NCI-H1417 treated with DMSO at 0.1 percent for 48 hours (cell line): Measurements from ENCODE around the gene GYPA.
"Not testable (repeated sequence)": the region's sequence is repeated elsewhere in the genome, so short reads cannot be mapped to it uniquely, and the experiment has no call there.

ENCODE experiments used
- DNase-seq: peaks from one replicate; lab custom pipeline; 2025; lab: John Stamatoyannopoulos, UW

GYPA gene

DNA sequence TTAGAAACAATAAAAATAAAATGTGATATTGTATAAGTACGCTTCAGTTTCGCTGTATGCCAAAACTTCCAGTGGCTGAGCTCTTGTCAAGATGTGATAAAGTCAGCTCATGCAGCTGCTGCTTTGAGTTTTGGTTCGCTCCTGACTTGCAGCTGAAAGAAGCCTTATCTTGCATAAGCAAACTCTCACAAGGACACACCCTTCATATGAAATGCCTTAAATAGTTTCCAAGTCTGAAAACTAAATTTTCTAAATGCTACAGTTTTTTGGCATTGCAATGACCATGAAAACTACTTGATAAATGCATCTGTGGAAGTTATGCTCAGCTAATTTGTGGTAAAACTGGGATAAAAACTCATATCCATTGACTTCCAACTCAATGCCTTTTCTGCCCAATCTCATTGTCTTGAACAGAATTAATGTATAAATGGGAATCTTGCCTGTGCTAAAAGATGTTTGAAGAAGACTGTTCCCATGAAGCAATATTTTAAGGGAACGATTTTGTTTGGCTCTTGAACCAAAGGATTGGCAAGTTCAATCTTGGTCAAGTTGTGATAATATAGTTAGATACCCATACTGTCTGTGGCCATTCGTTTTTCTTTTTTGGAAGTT is 11.7 kb downstream of the GYPA start:
- DNase-seq, result not testable (repeated sequence)

DNA sequence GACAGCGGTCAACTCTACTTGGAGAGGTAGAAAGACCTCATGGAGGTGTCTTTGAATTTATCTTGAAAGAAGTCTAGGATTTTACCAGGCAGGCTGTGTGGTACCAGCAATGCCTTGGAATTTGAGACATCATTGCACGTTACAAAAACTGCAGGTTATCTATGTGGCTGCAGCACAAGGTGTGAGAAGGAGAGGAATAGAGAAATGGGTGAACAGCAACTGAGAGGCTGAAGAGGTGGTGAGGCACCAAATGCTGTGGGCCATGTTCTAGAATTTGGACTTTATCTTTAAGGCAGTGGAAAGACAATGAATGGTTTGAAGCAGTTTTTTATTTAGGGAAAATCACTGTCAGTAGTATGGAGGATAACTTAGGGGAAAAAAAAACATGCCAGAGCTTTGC is 15.4 kb downstream of the GYPA start:
- not testable (repeated sequence) for DNase-seq

GRCh38 chr4:144123982-144124635 is 16.4 kb downstream of the GYPA start:
- not testable (repeated sequence) for DNase-seq

GRCh38 chr4:144123269-144123668 is 17.2 kb downstream of the GYPA start:
- DNase-seq, result not testable (repeated sequence)

DNA sequence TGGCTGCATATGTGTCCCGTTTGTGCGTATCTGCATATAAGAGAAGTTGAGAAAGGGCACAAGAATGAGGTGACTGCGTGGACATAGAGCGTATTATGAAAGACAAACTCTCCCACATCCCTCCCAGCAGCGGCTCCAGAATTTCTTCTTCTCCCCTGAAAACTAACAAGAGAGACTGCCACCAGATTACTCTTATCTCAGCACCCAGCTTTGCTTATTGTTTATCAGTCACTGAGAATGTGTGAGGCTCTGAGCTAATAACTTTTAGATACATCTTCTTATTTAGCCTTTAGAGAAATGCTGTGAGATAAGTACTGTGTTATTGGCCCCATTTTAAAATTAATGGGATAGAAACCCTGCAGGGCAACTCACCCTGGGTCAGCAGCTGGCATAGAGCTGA is 20.8 kb downstream of the GYPA start:
- not testable (repeated sequence) for DNase-seq

GRCh38 chr4:144115519-144115918 is 25.0 kb downstream of the GYPA start:
- no peak for DNase-seq

DNA sequence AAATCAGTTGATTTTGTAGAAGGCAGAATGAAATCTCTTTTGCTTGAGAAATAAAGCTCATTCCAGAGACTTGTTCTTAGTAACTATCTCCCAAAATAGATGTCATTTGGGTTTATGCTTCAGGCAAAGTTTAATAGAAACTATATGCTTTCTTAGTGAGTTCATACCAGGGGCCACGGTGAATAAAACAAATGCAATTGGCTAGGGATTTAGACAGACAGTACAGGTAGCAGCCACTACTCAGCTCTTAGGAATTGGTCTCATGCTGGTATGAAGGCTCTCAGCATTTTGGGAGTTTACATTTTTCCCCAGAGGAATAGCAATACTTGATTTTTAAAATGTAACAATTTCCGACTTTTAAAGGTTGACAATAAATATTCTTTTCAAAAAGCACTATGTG is 27.0 kb downstream of the GYPA start:
- DNase-seq, result no peak

DNA sequence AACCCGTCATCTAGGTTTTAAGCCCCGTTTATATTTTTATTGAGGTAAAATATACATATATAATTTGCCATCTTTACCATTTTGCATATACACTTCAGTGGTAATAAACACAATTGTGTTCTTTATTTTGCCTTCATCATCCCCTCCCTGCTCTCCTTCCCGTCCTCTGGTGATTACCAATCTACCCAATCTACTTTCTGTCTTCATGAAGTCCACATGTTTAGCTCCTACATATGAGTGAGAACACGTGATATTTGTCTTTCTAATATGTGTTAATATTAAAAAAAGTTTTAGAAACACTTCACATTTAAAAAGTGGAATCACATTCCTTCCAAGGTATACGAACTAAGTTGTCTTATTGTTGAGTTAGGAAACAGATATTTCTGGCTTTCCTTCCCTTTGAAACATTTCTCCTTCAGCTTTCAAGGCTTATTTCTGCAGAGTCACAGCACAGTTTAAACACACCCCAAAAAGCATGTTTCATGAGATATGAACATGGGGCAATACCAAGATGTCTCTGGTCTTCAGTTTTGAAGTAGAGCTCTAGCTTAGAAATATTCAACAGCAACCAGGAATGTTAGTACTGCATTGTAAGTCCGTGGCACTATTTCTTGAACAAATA is 35.9 kb downstream of the GYPA start:
- DNase-seq, result no peak

DNA sequence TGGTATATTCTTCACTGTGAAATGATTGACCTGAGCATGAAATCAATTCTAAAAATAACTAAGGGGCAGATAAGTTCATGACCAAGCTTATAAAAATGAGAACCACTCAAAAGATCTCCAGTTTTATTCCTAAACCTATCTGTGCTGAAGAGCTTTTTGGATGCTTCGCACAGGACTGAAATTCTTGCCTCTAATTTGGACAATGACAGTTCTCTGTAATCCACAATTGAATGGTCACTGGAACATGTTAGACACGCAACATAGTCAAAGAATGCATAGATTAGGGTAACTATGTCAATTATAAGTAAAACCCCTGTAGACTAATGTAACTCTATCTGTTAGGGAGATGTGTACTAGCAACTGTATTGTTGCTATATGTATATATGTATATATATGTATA is 42.7 kb downstream of the GYPA start:
- DNase-seq, result not testable (repeated sequence)

- DNase-seq, result not testable (repeated sequence)
These were observed 46.5 kb downstream of the GYPA start for GRCh38 chr4:144093995-144094394.

DNA sequence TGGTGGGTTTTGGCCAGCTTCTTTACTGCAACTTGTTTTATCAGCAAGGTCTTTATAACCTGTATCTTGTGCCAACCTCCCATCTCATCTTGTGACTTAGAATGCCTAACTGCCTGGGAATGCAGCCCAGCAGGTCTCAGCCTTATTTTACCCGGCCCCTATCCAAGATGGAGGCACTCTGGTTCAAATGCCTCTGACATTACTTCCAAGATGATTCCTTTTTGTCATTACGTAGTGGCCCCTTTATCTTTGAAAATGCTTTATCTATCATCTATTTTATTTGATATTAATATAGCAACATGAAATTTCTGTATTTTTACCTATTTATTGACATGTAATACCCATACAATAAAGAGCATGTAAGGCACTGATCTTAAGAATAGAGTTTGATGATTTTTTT is 49.3 kb downstream of the GYPA start:
- DNase-seq, result not testable (repeated sequence)

GRCh38 chr4:144090744-144091143 is 49.8 kb downstream of the GYPA start:
- DNase-seq, result no peak

DNA sequence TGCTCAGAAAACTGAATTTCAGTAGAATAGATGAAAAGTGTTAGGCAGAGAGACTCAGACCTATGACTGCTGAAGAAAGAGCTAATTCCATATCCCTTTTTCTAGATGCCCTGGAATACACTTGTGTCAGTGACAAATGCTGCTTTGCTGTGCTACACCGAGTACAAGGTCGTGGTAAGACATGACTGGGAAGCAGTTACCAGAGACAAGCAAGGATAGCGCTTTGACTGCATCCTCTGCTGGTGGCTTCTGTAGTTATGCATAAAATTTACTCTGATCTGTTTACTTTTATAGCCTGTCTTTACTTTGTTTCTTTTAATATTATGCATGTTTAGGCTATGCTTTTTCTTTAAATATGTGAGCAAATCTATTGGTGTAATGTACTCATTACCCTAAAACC is 58.5 kb downstream of the GYPA start:
- DNase-seq, result not testable (repeated sequence)

GRCh38 chr4:144080135-144080534 is 60.4 kb downstream of the GYPA start:
- not testable (repeated sequence) for DNase-seq

GRCh38 chr4:144078746-144079145 is 61.8 kb downstream of the GYPA start:
- DNase-seq, result not testable (repeated sequence)

DNA sequence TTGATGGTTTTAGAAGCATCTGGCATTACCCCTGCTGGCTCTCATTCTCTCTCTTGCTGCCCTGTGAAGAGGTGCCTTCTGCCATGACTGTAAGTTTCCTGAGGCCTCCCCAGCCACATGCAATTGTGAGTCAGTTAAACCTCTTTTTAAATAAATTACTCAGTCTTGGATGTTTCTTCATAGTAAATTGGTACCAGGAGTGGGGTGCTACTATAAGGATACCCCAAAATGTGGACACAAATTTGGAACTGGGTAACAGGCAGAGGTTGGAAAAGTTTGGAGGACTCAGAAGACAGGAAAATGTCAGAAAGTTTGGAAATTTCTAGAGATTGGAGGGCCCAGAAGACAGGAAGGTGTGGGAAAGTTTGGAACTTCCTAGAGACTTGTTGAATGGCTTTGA is 79.0 kb downstream of the GYPA start:
- DNase-seq, result not testable (repeated sequence)

- DNase-seq, result not testable (repeated sequence)
These were observed 80.2 kb downstream of the GYPA start for GRCh38 chr4:144060234-144060859.
